Parathyroid adenoma (tissue), 2 donors: ENCODE data around the gene TRAF5.

ENCODE experiments used
- H2AFZ ChIP-seq: fragments of 300-600 bp; sonication (generic); one replicate; pipeline ENCODE4 v1.7.0; 2017; ENCODE audit warnings: antibody characterized with exemption, mild to moderate bottlenecking
- H3K27ac ChIP-seq: fragments of 300-600 bp; sonication (generic); one replicate; pipeline ENCODE4 v1.7.0; 2017
- H3K27me3 ChIP-seq: fragments of 300-600 bp; sonication (generic); one replicate; pipeline ENCODE4 v1.7.0; 2017; ENCODE audit warnings: low read length; ENCODE audit not compliant: control insufficient read depth, insufficient read depth
- H3K36me3 ChIP-seq: fragments of 300-600 bp; sonication (generic); one replicate; pipeline ENCODE4 v1.7.0; 2017; ENCODE audit warnings: low read length; ENCODE audit not compliant: control insufficient read depth, insufficient read depth
- H3K4me1 ChIP-seq: fragments of 300-600 bp; sonication (generic); one replicate; pipeline ENCODE4 v1.7.0; 2017; ENCODE audit warnings: control low read depth
- H3K4me2 ChIP-seq: fragments of 300-600 bp; sonication (generic); one replicate; pipeline ENCODE4 v1.7.0; 2017; ENCODE audit warnings: low read length
- H3K4me3 ChIP-seq: fragments of 300-600 bp; sonication (generic); one replicate; pipeline ENCODE4 v1.7.0; 2017; ENCODE audit warnings: low read depth, low read length
- H3K79me2 ChIP-seq: fragments of 300-600 bp; sonication (generic); one replicate; pipeline ENCODE4 v1.7.0; 2017; ENCODE audit warnings: control low read depth
- H3K9ac ChIP-seq: fragments of 300-600 bp; sonication (generic); one replicate; pipeline ENCODE4 v1.7.0; 2017; ENCODE audit warnings: mild to moderate bottlenecking
- H3K9me3 ChIP-seq: fragments of 300-600 bp; sonication (generic); one replicate; pipeline ENCODE4 v1.7.0; 2017; ENCODE audit warnings: low read length; ENCODE audit not compliant: control insufficient read depth
- CTCF ChIP-seq: fragments of 300-600 bp; sonication (generic); IDR thresholded peaks from one replicate; pipeline ENCODE4 v1.7.0; 2017; ENCODE audit warnings: antibody characterized with exemption, mild to moderate bottlenecking
- donor health status: primary hyperparathyroidism.

The TRAF5 gene

GRCh38 chr1:211420389-211420788 lies 93.8 kb downstream of the TRAF5 start:
- no peaks in the 10 kb centered on the region for H3K4me1 ChIP-seq
- no peak overlapping the region for H3K4me2 ChIP-seq
- no peak overlapping the region for H2AFZ ChIP-seq
- no peak overlapping the region for H3K9ac ChIP-seq
- H3K79me2 ChIP-seq = no peaks in the 10 kb centered on the region
- no peak overlapping the region for H3K27ac ChIP-seq
- H3K27me3 ChIP-seq = no peaks in the 10 kb centered on the region
- no peaks in the 10 kb centered on the region for H3K36me3 ChIP-seq
- TF ChIP-seq CTCF = no peak
- H3K9me3 ChIP-seq = no peaks in the 10 kb centered on the region
- no peak overlapping the region for H3K4me3 ChIP-seq

GRCh38 chr1:211420845-211421454 lies 94.3 kb downstream of the TRAF5 start:
- Histone ChIP-seq H3K4me3 (no peak overlapping the region), H3K36me3 (no peaks in the 10 kb centered on the region), H2AFZ (no peak overlapping the region), H3K79me2 (no peaks in the 10 kb centered on the region), H3K27me3 (no peaks in the 10 kb centered on the region), H3K4me1 (no peaks in the 10 kb centered on the region), H3K27ac (no peak overlapping the region), H3K4me2 (no peak overlapping the region), H3K9me3 (no peaks in the 10 kb centered on the region), H3K9ac (no peak overlapping the region)
- TF ChIP-seq CTCF = no peak

GRCh38 chr1:211424018-211424417 lies 97.4 kb downstream of the TRAF5 start:
- no peaks in the 10 kb centered on the region for H3K27me3 ChIP-seq
- H3K4me2 ChIP-seq = no peak overlapping the region
- no peaks in the 10 kb centered on the region for H3K36me3 ChIP-seq
- TF ChIP-seq CTCF = no peak
- no peaks in the 10 kb centered on the region for H3K79me2 ChIP-seq
- H3K9me3 ChIP-seq = no peaks in the 10 kb centered on the region
- H3K4me3 ChIP-seq = no peak overlapping the region
- H2AFZ ChIP-seq = no peak overlapping the region
- H3K4me1 ChIP-seq = no peaks in the 10 kb centered on the region
- no peak overlapping the region for H3K9ac ChIP-seq
- H3K27ac ChIP-seq = no peak overlapping the region
